Endodermal cell (in vitro differentiated cells): ENCODE data around the gene FILIP1L. TPM values are rescaled to one million over a fixed set of nuclear protein-coding genes. Genes with fewer than 3 reads are reported as not detected.

Experiments used
- DNase-seq: peaks from one replicate; pipeline ENCODE4 v3.0.0-alpha.2; 2017
- H3K27ac ChIP-seq: 2 replicates; pipeline ENCODE4 v1.5.1; 2013; ENCODE audit warnings: mild to moderate bottlenecking, low read depth, low read length, moderate library complexity
- H3K27me3 ChIP-seq: 2 replicates; pipeline ENCODE4 v1.6.1; 2013; ENCODE audit warnings: mild to moderate bottlenecking, low read length, moderate library complexity; ENCODE audit not compliant: insufficient read depth, control insufficient read depth, poor library complexity, severe bottlenecking
- H3K36me3 ChIP-seq: 2 replicates; pipeline ENCODE4 v1.7.0; 2013; ENCODE audit warnings: mild to moderate bottlenecking, low read length, moderate library complexity; ENCODE audit not compliant: control insufficient read depth, insufficient read depth
- H3K4me1 ChIP-seq: one replicate; pipeline ENCODE4 v1.7.0; 2013; ENCODE audit warnings: low read length; ENCODE audit not compliant: control insufficient read depth, insufficient read depth
- H3K4me3 ChIP-seq: 2 replicates; pipeline ENCODE4 v1.5.1; 2013; ENCODE audit warnings: mild to moderate bottlenecking, low read length, moderate library complexity
- H3K9ac ChIP-seq: 2 replicates; pipeline ENCODE4 v1.6.1; 2013; ENCODE audit warnings: mild to moderate bottlenecking, low read length, moderate library complexity; ENCODE audit not compliant: poor library complexity, severe bottlenecking; ENCODE audit errors: extremely low read depth
- H3K9me3 ChIP-seq: 2 replicates; pipeline ENCODE4 v1.6.1; 2013; ENCODE audit warnings: mild to moderate bottlenecking, low read length, moderate library complexity; ENCODE audit not compliant: control insufficient read depth
- H3K27ac Mint-ChIP-seq: 2 replicates; pipeline ENCODE4 v1.8.0; 2020; ENCODE audit warnings: mixed read lengths
- H3K27me3 Mint-ChIP-seq: 2 replicates; pipeline ENCODE4 v1.8.0; 2021; ENCODE audit warnings: mild to moderate bottlenecking, mixed read lengths; ENCODE audit not compliant: insufficient read depth
- H3K36me3 Mint-ChIP-seq: 2 replicates; pipeline ENCODE4 v1.8.0; 2020; ENCODE audit warnings: low read depth, mixed read lengths
- H3K4me1 Mint-ChIP-seq: 2 replicates; pipeline ENCODE4 v1.8.0; 2020; ENCODE audit warnings: mixed read lengths
- H3K4me3 Mint-ChIP-seq: 2 replicates; pipeline ENCODE4 v1.8.0; 2020; ENCODE audit warnings: mild to moderate bottlenecking, moderate library complexity, mixed read lengths
- H3K9me3 Mint-ChIP-seq: 2 replicates; pipeline ENCODE4 v1.8.0; 2020; ENCODE audit warnings: mild to moderate bottlenecking, mixed read lengths
- CTCF ChIP-seq: fragments of 200-600 bp; sonication (generic); conservative IDR thresholded peaks from 2 replicates; pipeline ENCODE4 v1.5.0; 2021; ENCODE audit warnings: antibody characterized with exemption, mild to moderate bottlenecking
- WGBS, 2 experiments: methylation state at CpG; one replicate each; pipeline versions ENCODE4 v1.1.5 to v1.1.7; 2013; ENCODE audit warnings: missing lambda C conversion rate in 2 of 2, mixed read lengths in 1 of 2; ENCODE audit not compliant: insufficient coverage in 1 of 2, insufficient read length in 1 of 2; 5-methylcytosine and 5-hydroxymethylcytosine counted together
- total RNA-seq, 2 donors: library from RNA; stranded (reverse); fragmentation: NEBNext Ultra II Directional in 1 of 2; extraction: Animal tissue kit (Norgen Biotek cat#: 25700) in 1 of 2; gene quantifications; 2 replicates in 1 of 2; 3 replicates in 1 of 2; pipeline ENCODE4 v1.2.1, GENCODE V29; 2021

FILIP1L gene
- total RNA-seq, 2 donors from 2014 or later, result 0.84 to 2.5 TPM

GRCh38 chr3:99955773-99956562 is 158.3 kb downstream of the FILIP1L start:
- Mint-ChIP-seq H3K9me3 (no peaks in the 10 kb centered on the region), H3K4me1 (peaks cover 10% of the 10 kb centered on the region), H3K36me3 (no peaks in the 10 kb centered on the region), H3K4me3 (no peak overlapping the region), H3K27me3 (no peaks in the 10 kb centered on the region), H3K27ac (no peak overlapping the region)
- TF ChIP-seq CTCF, result no peak
- H3K9me3 ChIP-seq, result no peaks in the 10 kb centered on the region
- no peaks in the 10 kb centered on the region for H3K36me3 ChIP-seq
- H3K27me3 ChIP-seq, result no peaks in the 10 kb centered on the region
- no peak overlapping the region for H3K4me3 ChIP-seq
- WGBS, 2 experiments, result 92 to 94% methylated on average over 8 to 10 of the region's 10 CpGs
- no peak for DNase-seq
- no peaks in the 10 kb centered on the region for H3K4me1 ChIP-seq
- no peak overlapping the region for H3K9ac ChIP-seq
- H3K27ac ChIP-seq, result no peak overlapping the region

GRCh38 chr3:99954914-99955644 is 159.2 kb downstream of the FILIP1L start:
- Histone ChIP-seq H3K4me1 (no peaks in the 10 kb centered on the region), H3K36me3 (no peaks in the 10 kb centered on the region), H3K27ac (no peak overlapping the region), H3K27me3 (no peaks in the 10 kb centered on the region), H3K9me3 (no peaks in the 10 kb centered on the region), H3K4me3 (no peak overlapping the region), H3K9ac (no peak overlapping the region)
- Mint-ChIP-seq H3K36me3 (no peaks in the 10 kb centered on the region), H3K4me3 (no peak overlapping the region), H3K4me1 (peaks cover 16% of the 10 kb centered on the region), H3K27me3 (no peaks in the 10 kb centered on the region), H3K27ac (no peak overlapping the region), H3K9me3 (no peaks in the 10 kb centered on the region)
- DNase-seq, result no peak
- TF ChIP-seq CTCF, result no peak
- 91 to 100% methylated on average over 1 to 4 of the region's 4 CpGs for WGBS, 2 experiments

GRCh38 chr3:99953596-99953995 is 160.7 kb downstream of the FILIP1L start:
- no peak overlapping the region for H3K27ac Mint-ChIP-seq
- Histone ChIP-seq H3K4me1 (no peaks in the 10 kb centered on the region), H3K36me3 (no peaks in the 10 kb centered on the region), H3K27me3 (no peaks in the 10 kb centered on the region), H3K4me3 (no peak overlapping the region), H3K9me3 (no peaks in the 10 kb centered on the region), H3K9ac (no peak overlapping the region), H3K27ac (no peak overlapping the region)
- H3K9me3 Mint-ChIP-seq, result no peaks in the 10 kb centered on the region
- H3K4me3 Mint-ChIP-seq, result no peak overlapping the region
- no peak for TF ChIP-seq CTCF
- H3K36me3 Mint-ChIP-seq, result no peaks in the 10 kb centered on the region
- no peaks in the 10 kb centered on the region for H3K27me3 Mint-ChIP-seq
- DNase-seq, result no peak
- H3K4me1 Mint-ChIP-seq, result peaks cover 21% of the 10 kb centered on the region
